H7 (cell line): ENCODE data around the gene SHC2. TPM values are rescaled to one million over a fixed set of nuclear protein-coding genes. Genes with fewer than 3 reads are reported as not detected.

Experiments used
- DNase-seq: peaks from one replicate; pipeline ENCODE4 v3.0.0; 2012
- H3K27me3 ChIP-seq: 2 replicates; pipeline ENCODE4 v1.6.0; 2011; ENCODE audit warnings: mild to moderate bottlenecking, low read length; ENCODE audit not compliant: control insufficient read depth, insufficient read depth
- H3K36me3 ChIP-seq: replicated peaks from 2 replicates; pipeline ENCODE4 v1.5.1; 2011; ENCODE audit warnings: low read length; ENCODE audit not compliant: control insufficient read depth, insufficient read depth
- H3K4me3 ChIP-seq: 2 replicates; pipeline ENCODE4 v1.5.1; 2011; ENCODE audit warnings: low read depth, mild to moderate bottlenecking, control low read depth, low read length, moderate library complexity; ENCODE audit not compliant: insufficient read depth
- total RNA-seq: library from RNA; depleted of rRNA; stranded (reverse); fragments of >200 nt; shearing (Covaris generic); gene quantifications from 2 replicates; pipeline ENCODE4 v1.2.3, GENCODE V29; 2014; rRNA removed

Gene SHC2
- total RNA-seq, 1 experiment from 2014 or later = 5.3 TPM

DNA sequence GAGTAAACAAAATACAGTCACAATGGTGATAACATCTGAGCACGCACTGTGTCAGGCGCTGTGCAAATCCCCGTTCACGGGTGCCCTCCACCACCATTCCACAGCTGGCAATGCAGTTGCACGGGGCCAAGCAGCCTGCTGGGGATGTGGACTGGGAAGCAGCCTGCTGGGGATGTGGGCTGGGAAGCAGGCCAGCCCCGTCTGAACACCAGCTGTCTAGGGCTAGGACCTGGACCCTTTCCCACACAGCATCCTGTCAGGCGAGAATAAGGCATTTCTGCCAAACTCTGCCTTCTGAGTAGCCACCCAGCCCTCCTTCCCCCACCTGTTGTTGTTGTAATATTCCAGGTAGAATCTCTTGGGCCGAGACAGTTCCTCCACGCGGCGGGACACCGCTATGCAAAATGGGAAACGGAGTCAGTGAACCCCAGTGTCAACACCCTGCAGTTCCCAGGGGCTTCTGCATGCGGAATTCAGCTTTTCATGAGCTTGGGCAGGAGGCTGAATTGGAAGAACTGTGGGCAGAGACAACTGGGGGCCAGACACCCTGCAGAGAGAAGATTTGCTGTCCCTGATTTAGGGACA is 88.4 kb downstream of the SHC2 start:
- Histone ChIP-seq H3K4me3 (no peak overlapping the region), H3K27me3 (0 out of 2 replicates have a peak, but pooled peaks cover 1% of the 10 kb centered on the region), H3K36me3 (no peaks in the 10 kb centered on the region)
- DNase-seq = no peak

- H3K27me3 ChIP-seq = 0 out of 2 replicates have a peak, but pooled peaks cover 1% of the 10 kb centered on the region
- H3K4me3 ChIP-seq = no peak overlapping the region
- no peak for DNase-seq
- no peaks in the 10 kb centered on the region for H3K36me3 ChIP-seq
Measured at GRCh38 chr19:371501-372168, 89.2 kb downstream of the SHC2 start.

- 0 out of 2 replicates have a peak, but pooled peaks cover 1% of the 10 kb centered on the region for H3K27me3 ChIP-seq
- no peaks in the 10 kb centered on the region for H3K36me3 ChIP-seq
- peak; percentile 52 for DNase-seq
- H3K4me3 ChIP-seq = no peak overlapping the region
Measured at GRCh38 chr19:370641-371330, 90.0 kb downstream of the SHC2 start.

DNA sequence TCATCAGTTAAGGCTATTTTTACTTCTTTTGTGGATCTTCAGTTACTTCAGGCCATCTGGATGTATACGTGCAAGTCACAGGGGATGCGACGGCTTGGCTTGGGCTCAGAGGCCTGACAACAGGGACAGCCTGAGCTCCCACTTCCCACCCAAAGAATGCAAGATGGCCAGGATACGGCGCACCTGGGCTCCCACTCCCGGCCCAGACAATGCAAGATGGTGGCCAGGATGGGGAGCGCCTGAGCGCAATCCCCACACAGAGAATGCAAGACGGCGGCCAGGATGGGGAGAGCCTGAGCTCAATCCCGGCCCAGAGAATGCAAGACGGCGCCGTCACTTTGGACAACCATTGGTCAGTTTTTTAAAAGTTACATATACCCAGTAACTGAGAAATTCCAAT is 91.0 kb downstream of the SHC2 start:
- Histone ChIP-seq H3K36me3 (no peaks in the 10 kb centered on the region), H3K27me3 (0 out of 2 replicates have a peak, but pooled peaks cover 1% of the 10 kb centered on the region), H3K4me3 (no peak overlapping the region)
- no peak for DNase-seq

DNA sequence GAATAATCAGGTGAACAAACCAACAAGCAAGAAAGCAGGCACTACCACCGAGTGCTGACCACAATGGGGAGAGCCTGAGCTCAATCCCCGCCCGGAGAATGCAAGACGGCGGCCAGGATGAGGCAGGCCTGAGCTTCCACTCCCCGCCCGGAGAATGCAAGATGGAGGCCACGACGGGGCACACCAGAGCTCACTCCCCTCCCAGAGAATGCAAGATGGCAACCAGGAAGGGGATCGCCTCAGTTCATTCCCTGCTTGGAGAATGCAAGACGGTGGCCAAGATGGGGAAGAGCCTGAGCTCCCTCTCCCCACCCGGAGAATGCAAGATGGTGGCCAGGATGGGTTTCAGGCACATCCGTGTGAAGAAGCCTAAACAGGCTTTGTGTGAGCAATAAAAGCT is 91.6 kb downstream of the SHC2 start:
- DNase-seq = peak; percentile 55
- H3K27me3 ChIP-seq = 0 out of 2 replicates have a peak, but pooled peaks cover 1% of the 10 kb centered on the region
- no peaks in the 10 kb centered on the region for H3K36me3 ChIP-seq
- H3K4me3 ChIP-seq = no peak overlapping the region

DNA sequence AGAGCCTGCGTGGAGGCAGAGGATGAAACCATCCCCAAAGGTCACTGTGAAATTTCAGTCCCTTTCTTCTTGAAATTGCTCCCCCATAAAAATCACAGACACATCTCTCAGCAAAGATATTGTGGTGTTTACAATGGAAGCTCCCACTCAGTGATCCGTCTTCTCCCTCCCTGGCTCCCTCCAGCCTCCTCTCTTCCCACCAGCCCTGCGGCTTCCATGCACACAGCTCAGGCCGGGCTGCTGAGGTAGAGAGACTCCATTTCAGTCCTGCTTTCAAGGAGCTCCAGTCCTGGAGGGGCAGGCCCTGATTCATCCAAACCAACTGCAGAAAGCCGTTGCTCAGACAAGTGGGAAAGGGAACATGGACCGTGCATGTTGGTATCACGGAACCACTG is 92.2 kb downstream of the SHC2 start:
- Histone ChIP-seq H3K36me3 (no peaks in the 10 kb centered on the region), H3K4me3 (no peak overlapping the region), H3K27me3 (no peaks in the 10 kb centered on the region)
- DNase-seq = no peak

DNA sequence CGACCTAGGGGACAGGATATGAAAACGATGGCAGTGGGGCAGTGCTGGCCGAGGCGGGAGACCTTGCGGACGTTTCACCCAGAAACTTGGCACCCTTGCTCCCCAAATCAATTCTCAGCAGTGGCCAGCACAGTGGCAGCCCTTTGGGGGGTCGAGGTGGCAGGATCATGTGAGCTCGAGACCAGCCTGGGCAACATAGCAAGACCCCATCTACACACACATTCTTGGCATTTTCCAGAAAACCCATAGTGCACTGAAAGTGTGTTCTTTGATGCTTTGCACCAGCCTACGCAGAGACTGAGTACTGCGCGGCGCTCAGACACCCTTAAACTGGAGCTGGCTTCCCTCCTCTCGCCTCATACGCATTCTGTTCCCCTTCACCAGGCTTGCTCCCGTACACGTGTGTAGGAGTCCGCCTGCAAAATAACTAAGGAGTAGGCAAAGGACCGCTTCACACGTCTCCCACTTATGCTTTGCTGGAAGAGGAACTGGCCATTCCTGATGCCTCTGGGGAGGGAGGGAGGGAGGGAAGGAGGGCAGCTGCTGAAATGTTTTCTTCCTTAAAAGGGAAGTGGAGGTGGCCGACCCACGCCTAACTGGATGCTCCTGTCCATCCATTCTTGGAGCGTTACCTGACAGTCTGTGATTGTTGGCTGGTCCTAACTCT is 92.7 kb downstream of the SHC2 start:
- DNase-seq = no peak
- no peaks in the 10 kb centered on the region for H3K27me3 ChIP-seq
- H3K36me3 ChIP-seq = no peaks in the 10 kb centered on the region
- H3K4me3 ChIP-seq = no peak overlapping the region

DNA sequence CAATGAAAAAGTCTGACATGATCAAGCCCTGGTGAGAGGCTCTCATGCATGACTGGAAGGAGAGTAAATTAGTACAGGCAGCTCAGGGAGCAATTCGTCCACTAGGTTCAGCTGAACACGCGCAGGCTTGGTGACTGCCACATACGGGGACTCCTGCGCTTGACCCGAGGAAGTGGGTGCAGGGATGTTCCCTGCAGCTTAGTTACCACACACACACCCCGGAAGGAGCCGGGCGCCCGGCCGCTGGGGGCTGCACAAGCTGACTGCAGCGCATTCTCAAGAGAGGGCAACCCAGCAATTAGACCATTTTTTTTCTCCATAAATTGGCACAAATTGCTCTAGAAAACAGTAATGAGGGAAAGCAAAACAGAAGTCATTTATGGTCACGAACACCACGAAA is 93.3 kb downstream of the SHC2 start:
- no peak overlapping the region for H3K4me3 ChIP-seq
- no peaks in the 10 kb centered on the region for H3K36me3 ChIP-seq
- H3K27me3 ChIP-seq = no peaks in the 10 kb centered on the region
- no peak for DNase-seq

DNA sequence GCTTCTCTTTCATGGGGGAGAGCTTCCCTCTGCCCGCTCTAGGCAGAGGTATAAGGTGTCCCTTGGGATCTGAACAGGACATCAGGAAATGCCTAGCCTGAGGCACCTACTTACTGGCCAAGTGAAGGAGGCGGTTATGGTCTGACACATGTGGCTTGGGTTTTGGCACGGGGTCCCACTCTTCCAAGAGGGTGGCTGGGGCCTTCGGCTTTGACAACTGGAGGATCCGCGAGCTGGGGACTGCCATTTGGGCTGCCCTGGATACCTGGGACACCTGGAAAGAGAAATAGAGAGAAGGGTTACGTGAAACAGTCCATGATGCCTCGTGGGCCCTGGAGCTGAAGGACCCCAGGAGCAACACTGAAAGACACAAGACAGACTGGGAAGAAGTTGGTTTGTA is 93.9 kb downstream of the SHC2 start:
- no peaks in the 10 kb centered on the region for H3K36me3 ChIP-seq
- no peak for DNase-seq
- no peak overlapping the region for H3K4me3 ChIP-seq
- no peaks in the 10 kb centered on the region for H3K27me3 ChIP-seq

Other genes starting within 250 kb of the SHC2 start
- 77.9 and 98.2 TPM in 2 replicates for gene PLPP2, start 169.6 kb downstream of the SHC2 start, total RNA-seq
- 43.4 and 49.6 TPM in 2 replicates for gene MIER2, start 116.2 kb downstream of the SHC2 start, total RNA-seq
- gene C2CD4C, start 51.9 kb downstream of the SHC2 start, total RNA-seq = 9.2 and 13.9 TPM in 2 replicates
- gene MADCAM1, start 35.5 kb upstream of the SHC2 start, total RNA-seq = 0.70 TPM in 1 of 2 replicates, not detected in the other
- gene TPGS1, start 46.5 kb upstream of the SHC2 start, total RNA-seq = 13.7 and 18.1 TPM in 2 replicates
- gene CDC34, start 70.7 kb upstream of the SHC2 start, total RNA-seq = 180 and 192 TPM in 2 replicates
- gene GZMM, start 83.0 kb upstream of the SHC2 start, total RNA-seq = 0.38 and 1.6 TPM in 2 replicates
- 1,035 and 1,167 TPM in 2 replicates for gene BSG, start 111.6 kb upstream of the SHC2 start, total RNA-seq
- gene HCN2, start 128.8 kb upstream of the SHC2 start, total RNA-seq = 1.8 and 3.1 TPM in 2 replicates
- 120 and 128 TPM in 2 replicates for gene POLRMT, start 172.5 kb upstream of the SHC2 start, total RNA-seq
- gene FGF22, start 178.8 kb upstream of the SHC2 start, total RNA-seq = not detected in 2 replicates
- 119 and 128 TPM in 2 replicates for gene RNF126, start 202.2 kb upstream of the SHC2 start, total RNA-seq
- gene FSTL3, start 215.4 kb upstream of the SHC2 start, total RNA-seq = 7.4 and 9.7 TPM in 2 replicates
- not detected in 2 replicates for gene PRSS57, start 234.4 kb upstream of the SHC2 start, total RNA-seq
- 28.7 and 34.6 TPM in 2 replicates for gene PALM, start 247.9 kb upstream of the SHC2 start, total RNA-seq